ENCODE measurements around the gene SCO2. TPM values are rescaled to one million over a fixed set of nuclear protein-coding genes. Genes with fewer than 3 reads are reported as not detected.

The SCO2 gene
- total and polyA plus RNA-seq, 9 of the 15 experiments (the other 6 are each of a cell fraction or from before 2014, with no cell fraction given) = 0.34 to 4.0 (median 1.1) TPM; not detected in 3

DNA sequence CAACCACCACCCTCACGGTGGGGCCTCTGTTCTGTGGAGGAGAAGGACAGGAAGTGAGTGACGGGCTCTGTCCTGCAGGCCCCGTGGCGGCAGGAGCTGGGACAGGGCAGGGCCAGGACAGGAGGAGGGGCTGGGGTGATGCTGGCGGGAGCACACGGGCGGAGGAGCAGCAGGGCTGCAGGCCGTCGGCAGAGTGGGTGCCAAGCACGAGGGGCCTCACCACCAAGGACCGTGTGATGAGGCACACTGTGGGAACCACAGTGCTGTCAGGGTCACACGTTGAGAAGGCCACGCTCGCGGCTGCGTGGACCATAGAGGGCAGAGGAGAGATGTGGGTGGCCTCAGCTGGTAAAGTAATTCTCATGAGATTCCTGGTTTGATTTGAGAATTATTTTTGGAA lies 8.5 kb downstream of the SCO2 start:
- peaks cover 0 to 4% of the 10 kb centered on the region in 2 experiments; a peak in 2 of 5 replicates for H3K4me1 ChIP-seq (replicated peaks in 1 of 2; ENCODE audit: control insufficient read depth in 2 of 2, insufficient read depth in 2 of 2, low read length in 2 of 2)
- H3K27ac ChIP-seq (ENCODE audit: extremely low read depth, low read depth, low read length) = no peak overlapping the region
- H4K20me1 ChIP-seq (replicated peaks; ENCODE audit: control insufficient read depth, insufficient read depth, low read length) = no peaks in the 10 kb centered on the region
- H3K4me2 ChIP-seq (ENCODE audit: insufficient read depth, low read length) = no peak overlapping the region
- TF ChIP-seq RBFOX2 (IDR thresholded peaks at IDR 0.05; ENCODE audit: low read depth, low read length) (peak; percentile 35; the same call in 1 of the 2 replicates), RBM22 (IDR thresholded peaks at IDR 0.05; ENCODE audit: low read depth, low read length, poor library complexity, severe bottlenecking) (peak; percentile 29), RBM25 (IDR thresholded peaks at IDR 0.05; ENCODE audit: low read depth, low read length, severe bottlenecking) (no peak), NFYB (IDR thresholded peaks at IDR 0.05; ENCODE audit: extremely low read depth, insufficient read length) (no peak), ZNF311 (CRISPR knock-in tag; IDR thresholded peaks at IDR 0.05) (no peak)
- no peaks in the 10 kb centered on the region for H3K27me3 ChIP-seq (ENCODE audit: control insufficient read depth in 2 of 2, insufficient read depth in 2 of 2, low read length in 2 of 2)
- POLR2A ChIA-PET = interaction anchor here (0.6 to 2.7 kb wide), 2 partner anchors 9 to 138 kb away, joined by 3 to 11 read pairs; partner anchors contain the start of genes LMF2 and NCAPH2
- H3K36me3 ChIP-seq (ENCODE audit: control insufficient read depth, insufficient read depth, low read length) = peaks cover 67% of the 10 kb centered on the region; the same call in 1 of the 3 replicates
- intact Hi-C loops (cut with micrococcal nuclease) (no loop called here), in situ Hi-C loops (cut with MboI) (no loop called here)
- 80% methylated on average over 1 of the region's 16 CpGs for WGBS (ENCODE audit: insufficient coverage, low coverage, missing lambda C conversion rate)
- no TSS peak for BruUV-seq (replicated peaks)
- peaks cover 40% of the 10 kb centered on the region for H3K79me2 ChIP-seq (ENCODE audit: control insufficient read depth, insufficient read depth, low read length)
- no peak overlapping the region for H2AFZ ChIP-seq (ENCODE audit: low read depth, low read length)
- CTCF ChIA-PET (ENCODE audit: low intra/inter-chr PET ratio) = no interaction called here
- no peaks in the 10 kb centered on the region for H3K9me1 ChIP-seq (ENCODE audit: control insufficient read depth, insufficient read depth, low read length)
- no peak for DNase-seq (ENCODE audit: extremely low read depth in 1 of 4, low spot score in 3 of 4)
- FAIRE-seq = no peak
- no peaks in the 10 kb centered on the region for H3K9me3 ChIP-seq (replicated peaks; ENCODE audit: control insufficient read depth, insufficient read depth, low read depth, low read length)
- no peak for ATAC-seq
- H3K4me3 ChIP-seq = no peak overlapping the region
- no peak overlapping the region for H3K9ac ChIP-seq (ENCODE audit: insufficient read depth in 1 of 2, low read depth in 2 of 2, low read length in 2 of 2)

DNA sequence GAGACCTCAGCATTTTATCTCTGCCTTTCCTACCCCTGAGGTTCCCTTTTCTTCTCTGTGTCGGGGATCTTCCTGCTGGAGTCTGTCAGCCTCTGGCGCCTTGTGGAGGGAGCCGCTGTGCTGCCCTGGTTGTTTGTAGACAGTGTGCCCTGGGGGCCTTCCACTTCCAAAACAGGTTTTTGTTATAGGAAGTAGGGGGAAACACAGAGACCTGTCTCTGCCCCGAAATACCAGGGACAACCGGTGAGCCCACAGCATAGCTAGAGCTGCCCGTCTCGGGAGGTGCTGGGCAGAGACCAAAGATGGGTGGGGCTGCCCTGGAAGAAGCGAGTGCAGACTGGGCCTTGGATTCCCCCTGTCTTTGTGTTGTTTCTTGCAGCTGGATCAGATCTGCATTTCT lies 9.3 kb downstream of the SCO2 start:
- CTCF ChIA-PET (ENCODE audit: low intra/inter-chr PET ratio) = no interaction called here
- intact Hi-C loops (cut with micrococcal nuclease) = no loop called here
- TF ChIP-seq, protein P1, sequence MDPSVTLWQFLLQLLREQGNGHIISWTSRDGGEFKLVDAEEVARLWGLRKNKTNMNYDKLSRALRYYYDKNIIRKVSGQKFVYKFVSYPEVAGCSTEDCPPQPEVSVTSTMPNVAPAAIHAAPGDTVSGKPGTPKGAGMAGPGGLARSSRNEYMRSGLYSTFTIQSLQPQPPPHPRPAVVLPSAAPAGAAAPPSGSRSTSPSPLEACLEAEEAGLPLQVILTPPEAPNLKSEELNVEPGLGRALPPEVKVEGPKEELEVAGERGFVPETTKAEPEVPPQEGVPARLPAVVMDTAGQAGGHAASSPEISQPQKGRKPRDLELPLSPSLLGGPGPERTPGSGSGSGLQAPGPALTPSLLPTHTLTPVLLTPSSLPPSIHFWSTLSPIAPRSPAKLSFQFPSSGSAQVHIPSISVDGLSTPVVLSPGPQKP (CRISPR knock-in tag; IDR thresholded peaks at IDR 0.05) = no peak
- TF ChIP-seq HNRNPLL (IDR thresholded peaks at IDR 0.05; ENCODE audit: low read depth, low read length, poor library complexity, severe bottlenecking) = no peak
- TF ChIP-seq, protein P2, sequence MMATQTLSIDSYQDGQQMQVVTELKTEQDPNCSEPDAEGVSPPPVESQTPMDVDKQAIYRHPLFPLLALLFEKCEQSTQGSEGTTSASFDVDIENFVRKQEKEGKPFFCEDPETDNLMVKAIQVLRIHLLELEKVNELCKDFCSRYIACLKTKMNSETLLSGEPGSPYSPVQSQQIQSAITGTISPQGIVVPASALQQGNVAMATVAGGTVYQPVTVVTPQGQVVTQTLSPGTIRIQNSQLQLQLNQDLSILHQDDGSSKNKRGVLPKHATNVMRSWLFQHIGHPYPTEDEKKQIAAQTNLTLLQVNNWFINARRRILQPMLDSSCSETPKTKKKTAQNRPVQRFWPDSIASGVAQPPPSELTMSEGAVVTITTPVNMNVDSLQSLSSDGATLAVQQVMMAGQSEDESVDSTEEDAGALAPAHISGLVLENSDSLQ (IDR thresholded peaks at IDR 0.05) = no peak
- TF ChIP-seq, protein P3, sequence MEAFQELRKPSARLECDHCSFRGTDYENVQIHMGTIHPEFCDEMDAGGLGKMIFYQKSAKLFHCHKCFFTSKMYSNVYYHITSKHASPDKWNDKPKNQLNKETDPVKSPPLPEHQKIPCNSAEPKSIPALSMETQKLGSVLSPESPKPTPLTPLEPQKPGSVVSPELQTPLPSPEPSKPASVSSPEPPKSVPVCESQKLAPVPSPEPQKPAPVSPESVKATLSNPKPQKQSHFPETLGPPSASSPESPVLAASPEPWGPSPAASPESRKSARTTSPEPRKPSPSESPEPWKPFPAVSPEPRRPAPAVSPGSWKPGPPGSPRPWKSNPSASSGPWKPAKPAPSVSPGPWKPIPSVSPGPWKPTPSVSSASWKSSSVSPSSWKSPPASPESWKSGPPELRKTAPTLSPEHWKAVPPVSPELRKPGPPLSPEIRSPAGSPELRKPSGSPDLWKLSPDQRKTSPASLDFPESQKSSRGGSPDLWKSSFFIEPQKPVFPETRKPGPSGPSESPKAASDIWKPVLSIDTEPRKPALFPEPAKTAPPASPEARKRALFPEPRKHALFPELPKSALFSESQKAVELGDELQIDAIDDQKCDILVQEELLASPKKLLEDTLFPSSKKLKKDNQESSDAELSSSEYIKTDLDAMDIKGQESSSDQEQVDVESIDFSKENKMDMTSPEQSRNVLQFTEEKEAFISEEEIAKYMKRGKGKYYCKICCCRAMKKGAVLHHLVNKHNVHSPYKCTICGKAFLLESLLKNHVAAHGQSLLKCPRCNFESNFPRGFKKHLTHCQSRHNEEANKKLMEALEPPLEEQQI (IDR thresholded peaks at IDR 0.05) = no peak
- TF ChIP-seq, protein P4, sequence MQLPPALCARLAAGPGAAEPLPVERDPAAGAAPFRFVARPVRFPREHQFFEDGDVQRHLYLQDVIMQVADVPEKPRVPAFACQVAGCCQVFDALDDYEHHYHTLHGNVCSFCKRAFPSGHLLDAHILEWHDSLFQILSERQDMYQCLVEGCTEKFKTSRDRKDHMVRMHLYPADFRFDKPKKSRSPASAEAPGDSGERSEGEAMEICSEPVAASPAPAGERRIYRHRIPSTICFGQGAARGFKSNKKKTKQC (CRISPR knock-in tag; IDR thresholded peaks at IDR 0.05) = no peak

More for the DNA sequence above, 9.3 kb downstream of the SCO2 start:
- Histone ChIP-seq H3K4me1 (replicated peaks in 1 of 2; ENCODE audit: control insufficient read depth in 2 of 2, insufficient read depth in 2 of 2, low read length in 2 of 2) (peaks cover 0 to 4% of the 10 kb centered on the region in 2 experiments; a peak in 2 of 5 replicates), H3K27ac (ENCODE audit: extremely low read depth, low read depth, low read length) (no peak overlapping the region), H3K9ac (ENCODE audit: insufficient read depth in 1 of 2, low read depth in 2 of 2, low read length in 2 of 2) (no peak overlapping the region; a peak in 1 of 4 replicates), H3K4me2 (ENCODE audit: insufficient read depth, low read length) (no peak overlapping the region), H3K79me2 (ENCODE audit: control insufficient read depth, insufficient read depth, low read length) (peaks cover 43% of the 10 kb centered on the region), H4K20me1 (replicated peaks; ENCODE audit: control insufficient read depth, insufficient read depth, low read length) (no peaks in the 10 kb centered on the region), H3K4me3 (no peak overlapping the region), H3K27me3 (ENCODE audit: control insufficient read depth in 2 of 2, insufficient read depth in 2 of 2, low read length in 2 of 2) (no peaks in the 10 kb centered on the region), H2AFZ (ENCODE audit: low read depth, low read length) (no peak overlapping the region), H3K9me1 (ENCODE audit: control insufficient read depth, insufficient read depth, low read length) (no peaks in the 10 kb centered on the region), H3K36me3 (ENCODE audit: control insufficient read depth, insufficient read depth, low read length) (peaks cover 60% of the 10 kb centered on the region; the same call in 1 of the 3 replicates), H3K9me3 (replicated peaks; ENCODE audit: control insufficient read depth, insufficient read depth, low read depth, low read length) (no peaks in the 10 kb centered on the region)
- ATAC-seq (no peak), DNase-seq (ENCODE audit: extremely low read depth in 1 of 4, low spot score in 3 of 4) (no peak), FAIRE-seq (no peak)
- 98% methylated on average over 5 of the region's 8 CpGs for WGBS (ENCODE audit: insufficient coverage, low coverage, missing lambda C conversion rate)
- no TSS peak for BruUV-seq (replicated peaks)
- POLR2A ChIA-PET = no interaction called here
- in situ Hi-C loops (cut with MboI) = no loop called here
